Kidney (tissue), 14 donors: ENCODE data around the gene JAK1. TPM values are rescaled to one million over a fixed set of nuclear protein-coding genes. Genes with fewer than 3 reads are reported as not detected.

Experiments
- DNase-seq, 5 donors: peaks; one replicate each; pipeline ENCODE4 v3.0.0-alpha.2; 2013 to 2020
- FAIRE-seq: peaks from 2 replicates; lab custom pipeline; 2012; peaks lifted over from hg19 to GRCh38; lab: Jason Lieb, UNC
- H3K27ac ChIP-seq, 2 donors: one replicate each; pipeline ENCODE4 v1.7.0; 2013; ENCODE audit warnings: low read depth in 2 of 2, low read length in 2 of 2, inconsistent platforms in 1 of 2
- H3K27me3 ChIP-seq: one replicate; pipeline ENCODE4 v1.7.1; 2013; ENCODE audit warnings: low read length, inconsistent platforms; ENCODE audit not compliant: control insufficient read depth, insufficient read depth
- H3K36me3 ChIP-seq, 3 donors: one replicate each; pipeline versions ENCODE4 v1.7.0 to v1.7.1; 2013; ENCODE audit warnings: low read length in 3 of 3, control low read depth in 1 of 3, inconsistent platforms in 1 of 3; ENCODE audit not compliant: insufficient read depth in 3 of 3, control insufficient read depth in 2 of 3
- H3K4me1 ChIP-seq, 3 donors: one replicate each; pipeline versions ENCODE4 v1.7.0 to v1.7.1; 2013; ENCODE audit warnings: low read length in 3 of 3, inconsistent platforms in 1 of 3, low read depth in 1 of 3; ENCODE audit not compliant: control insufficient read depth in 2 of 3, insufficient read depth in 2 of 3
- H3K4me3 ChIP-seq, 3 donors: one replicate each; pipeline versions ENCODE4 v1.7.0 to v1.8.1; 2013; ENCODE audit warnings: low read length in 3 of 3, control low read depth in 1 of 3, inconsistent platforms in 1 of 3
- H3K9ac ChIP-seq, 3 donors: one replicate each; pipeline versions ENCODE4 v1.7.0 to v1.7.1; 2013; ENCODE audit warnings: low read length in 3 of 3, control low read depth in 1 of 3, inconsistent platforms in 1 of 3
- H3K9me3 ChIP-seq, 3 donors: one replicate each; pipeline versions ENCODE4 v1.7.0 to v1.7.1; 2013; ENCODE audit warnings: low read length in 3 of 3, control low read depth in 1 of 3, inconsistent platforms in 1 of 3; ENCODE audit not compliant: control insufficient read depth in 2 of 3, insufficient read depth in 1 of 3
- CTCF ChIP-seq: IDR thresholded peaks from 3 replicates; pipeline ENCODE4 v1.5.1; 2012; ENCODE audit warnings: mild to moderate bottlenecking, moderate library complexity, borderline replicate concordance; ENCODE audit not compliant: insufficient read depth; ENCODE audit errors: extremely low read depth
- intact Hi-C: fragments of 100-400 bp; cut with DNase I; formaldehyde crosslinking; loops from one replicate; pipeline ENCODE4 v1.11.1; 2022
- polyA plus RNA-seq: library from polyadenylated mRNA; stranded (reverse); fragments of 350-450 nt; fragmentation: Illumina TruSeq; extraction: RNeasy Lipid Tissue Mini Kit (QIAGEN cat#74804); gene quantifications from one replicate; pipeline ENCODE4 v1.2.3, GENCODE V29; 2014; ENCODE audit warnings: low read depth, low replicate concordance; ENCODE audit not compliant: insufficient read depth
- total RNA-seq: library from RNA; stranded (reverse); fragmentation: NEBNext Ultra II Directional; extraction: Animal tissue kit (Norgen Biotek cat#: 25700); gene quantifications from one replicate; pipeline ENCODE4 v1.2.1, GENCODE V29; 2021
- donor health status: control.
- donor health status: control.
- donor health status: control.
- donor health status: control.
- donor health status: control.
- donor health status: DM: yes; HTN: yes; CAD: no.
- donor health status: Normal renal cell carcinoma (clear cell type).

Gene JAK1
- total and polyA plus RNA-seq, 2 donors from 2014 or later, result 33.6 to 173 TPM

GRCh38 chr1:64896551-64896950, 69.8 kb downstream of the JAK1 start:
- no peak for TF ChIP-seq CTCF
- intact Hi-C loops, result no loop called here
- Histone ChIP-seq H3K4me1 (peaks cover 0 to 35% (median 28%) of the 10 kb centered on the region in 3 donors), H3K9ac (no peak overlapping the region), H3K27ac (peak overlapping the region; percentile 20 to 41), H3K4me3 (peak overlapping the region in 1 of 3 donors; percentile 11), H3K36me3 (no peaks in the 10 kb centered on the region), H3K27me3 (no peaks in the 10 kb centered on the region), H3K9me3 (no peaks in the 10 kb centered on the region)
- FAIRE-seq (no peak), DNase-seq (peak in 3 of 5 donors; percentile 26 to 59 (median 47))

GRCh38 chr1:64895500-64895899, 70.8 kb downstream of the JAK1 start:
- no peak for DNase-seq
- no peak for TF ChIP-seq CTCF
- peaks cover 0 to 44% (median 33%) of the 10 kb centered on the region in 3 donors for H3K4me1 ChIP-seq
- H3K9ac ChIP-seq, result no peak overlapping the region
- H3K27me3 ChIP-seq, result no peaks in the 10 kb centered on the region
- intact Hi-C loops, result no loop called here
- H3K27ac ChIP-seq, result peak overlapping the region in 1 of 2 donors; percentile 16
- no peak overlapping the region for H3K4me3 ChIP-seq
- H3K36me3 ChIP-seq, result no peaks in the 10 kb centered on the region
- no peak for FAIRE-seq
- H3K9me3 ChIP-seq, result no peaks in the 10 kb centered on the region

- TF ChIP-seq CTCF, result no peak
- H3K4me1 ChIP-seq, result peaks cover 0 to 44% (median 33%) of the 10 kb centered on the region in 3 donors
- FAIRE-seq (no peak), DNase-seq (peak in 1 of 5 donors; percentile 18)
- H3K27me3 ChIP-seq, result no peaks in the 10 kb centered on the region
- H3K27ac ChIP-seq, result no peak overlapping the region
- H3K36me3 ChIP-seq, result no peaks in the 10 kb centered on the region
- no peak overlapping the region for H3K9ac ChIP-seq
- no peaks in the 10 kb centered on the region for H3K9me3 ChIP-seq
- intact Hi-C loops, result no loop called here
- H3K4me3 ChIP-seq, result no peak overlapping the region
Observed at GRCh38 chr1:64894438-64895196, 71.7 kb downstream of the JAK1 start.
